ENCODE results near the gene VAMP5. TPM values are rescaled to one million over a fixed set of nuclear protein-coding genes. Genes with fewer than 3 reads are reported as not detected.
"Not testable (repeated sequence)": the region's sequence is repeated elsewhere in the genome, so short reads cannot be mapped to it uniquely, and the experiment has no call there.

Gene VAMP5
- total and polyA plus RNA-seq, 8 donors, result 49.6 to 87.7 (median 56.4) TPM

DNA sequence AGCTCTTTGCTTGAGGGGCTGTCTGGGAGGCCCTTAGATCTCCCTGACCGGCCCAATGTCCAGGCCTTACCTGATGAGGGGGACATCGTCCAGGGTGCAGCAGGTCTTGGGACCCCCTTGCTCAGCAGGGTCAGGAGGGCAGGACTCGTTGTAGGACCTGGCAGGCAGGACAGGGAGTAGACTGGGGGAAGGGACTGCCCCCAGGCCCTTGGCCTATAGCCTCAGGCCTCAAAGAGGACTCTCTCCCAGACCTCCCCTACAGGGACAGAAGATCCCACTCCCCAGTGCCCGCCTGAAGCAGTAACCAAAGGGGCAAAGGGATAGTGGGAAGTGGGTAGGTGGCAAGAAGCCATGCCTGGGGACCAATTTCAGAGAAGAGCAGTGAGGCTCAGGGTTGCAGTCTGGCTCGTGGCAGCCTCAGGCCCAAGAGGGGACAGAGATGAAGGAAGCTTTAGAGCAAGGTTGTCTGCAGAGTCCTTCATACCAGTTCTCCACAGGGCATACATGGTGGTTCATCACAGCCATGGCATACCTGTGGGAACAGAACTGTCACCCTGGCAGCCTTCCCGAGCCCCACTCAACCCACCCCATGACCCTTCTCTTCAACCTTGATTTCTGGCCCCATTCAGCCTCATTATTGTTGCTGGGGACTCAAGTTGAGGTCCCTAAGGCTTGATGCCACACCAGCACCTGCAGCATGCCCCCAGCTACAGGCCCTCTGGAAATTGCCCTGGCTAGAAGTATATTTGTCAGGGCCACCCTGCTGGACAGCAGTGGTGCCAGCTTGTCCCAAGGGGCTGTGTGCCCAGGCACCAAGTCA is 16.9 kb downstream of the VAMP5 start:
- intact Hi-C loops (cut with DNase I), result no loop called here
- Histone ChIP-seq H3K27me3 (no peaks in the 10 kb centered on the region), H3K4me3 (peak overlapping the region; percentile 78 to 88), H3K36me3 (peaks cover 0 to 40% of the 10 kb centered on the region in 2 donors), H3K4me1 (peaks cover 40 to 81% of the 10 kb centered on the region in 2 donors), H3K27ac (peak overlapping the region in 1 of 2 donors; percentile 83), H3K9me3 (no peaks in the 10 kb centered on the region)
- TF ChIP-seq, protein P1, sequence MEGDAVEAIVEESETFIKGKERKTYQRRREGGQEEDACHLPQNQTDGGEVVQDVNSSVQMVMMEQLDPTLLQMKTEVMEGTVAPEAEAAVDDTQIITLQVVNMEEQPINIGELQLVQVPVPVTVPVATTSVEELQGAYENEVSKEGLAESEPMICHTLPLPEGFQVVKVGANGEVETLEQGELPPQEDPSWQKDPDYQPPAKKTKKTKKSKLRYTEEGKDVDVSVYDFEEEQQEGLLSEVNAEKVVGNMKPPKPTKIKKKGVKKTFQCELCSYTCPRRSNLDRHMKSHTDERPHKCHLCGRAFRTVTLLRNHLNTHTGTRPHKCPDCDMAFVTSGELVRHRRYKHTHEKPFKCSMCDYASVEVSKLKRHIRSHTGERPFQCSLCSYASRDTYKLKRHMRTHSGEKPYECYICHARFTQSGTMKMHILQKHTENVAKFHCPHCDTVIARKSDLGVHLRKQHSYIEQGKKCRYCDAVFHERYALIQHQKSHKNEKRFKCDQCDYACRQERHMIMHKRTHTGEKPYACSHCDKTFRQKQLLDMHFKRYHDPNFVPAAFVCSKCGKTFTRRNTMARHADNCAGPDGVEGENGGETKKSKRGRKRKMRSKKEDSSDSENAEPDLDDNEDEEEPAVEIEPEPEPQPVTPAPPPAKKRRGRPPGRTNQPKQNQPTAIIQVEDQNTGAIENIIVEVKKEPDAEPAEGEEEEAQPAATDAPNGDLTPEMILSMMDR (IDR thresholded peaks at IDR 0.05), result no peak
- DNase-seq (no peak), ATAC-seq (no peak)

DNA sequence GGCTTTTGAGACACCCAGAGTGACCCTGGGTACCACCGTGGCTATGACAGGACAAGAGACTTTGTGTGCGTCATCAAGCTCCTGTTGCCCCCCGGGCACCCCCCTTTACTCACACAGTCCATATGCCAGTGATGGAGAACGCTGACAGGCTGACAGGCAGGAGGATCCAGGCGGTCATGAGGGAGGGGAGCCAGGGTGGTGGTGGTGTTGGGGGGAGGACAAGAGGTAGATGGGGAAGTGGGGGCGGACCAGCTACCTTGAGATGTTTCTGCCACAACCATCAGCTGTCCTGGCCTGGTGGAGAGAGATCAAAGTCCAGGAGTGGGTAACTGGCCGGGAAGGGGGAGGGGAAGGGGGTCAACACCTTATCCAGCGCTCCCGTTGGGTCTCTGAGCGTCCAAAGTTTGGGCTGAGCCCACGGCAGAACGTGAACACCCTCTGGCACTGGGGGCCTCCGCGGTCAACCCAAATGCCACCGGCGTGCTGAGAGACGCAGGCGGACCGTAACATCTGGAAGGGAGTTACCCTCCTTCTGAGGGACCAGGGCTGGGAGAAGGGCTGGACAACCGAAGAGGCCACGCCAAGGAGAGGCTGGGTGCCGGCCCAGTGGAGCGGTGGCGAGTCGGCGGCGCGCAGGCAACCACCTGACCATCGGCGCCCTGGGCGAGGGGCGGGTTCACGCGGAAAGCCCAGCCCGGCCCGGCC is 17.7 kb downstream of the VAMP5 start:
- no peaks in the 10 kb centered on the region for H3K27me3 ChIP-seq
- H3K4me1 ChIP-seq, result peaks cover 34 to 80% of the 10 kb centered on the region in 2 donors
- H3K4me3 ChIP-seq, result peak overlapping the region; percentile 78 to 88
- TF ChIP-seq, protein P1 (IDR thresholded peaks at IDR 0.05), result no peak
- intact Hi-C loops (cut with DNase I), result no loop called here
- ATAC-seq, result peak; percentile 63
- peaks cover 0 to 35% of the 10 kb centered on the region in 2 donors for H3K36me3 ChIP-seq
- peak in 2 of 4 donors; percentile 75 to 92 for DNase-seq
- peak overlapping the region; percentile 83 to 85 for H3K27ac ChIP-seq
- H3K9me3 ChIP-seq, result no peaks in the 10 kb centered on the region

DNA sequence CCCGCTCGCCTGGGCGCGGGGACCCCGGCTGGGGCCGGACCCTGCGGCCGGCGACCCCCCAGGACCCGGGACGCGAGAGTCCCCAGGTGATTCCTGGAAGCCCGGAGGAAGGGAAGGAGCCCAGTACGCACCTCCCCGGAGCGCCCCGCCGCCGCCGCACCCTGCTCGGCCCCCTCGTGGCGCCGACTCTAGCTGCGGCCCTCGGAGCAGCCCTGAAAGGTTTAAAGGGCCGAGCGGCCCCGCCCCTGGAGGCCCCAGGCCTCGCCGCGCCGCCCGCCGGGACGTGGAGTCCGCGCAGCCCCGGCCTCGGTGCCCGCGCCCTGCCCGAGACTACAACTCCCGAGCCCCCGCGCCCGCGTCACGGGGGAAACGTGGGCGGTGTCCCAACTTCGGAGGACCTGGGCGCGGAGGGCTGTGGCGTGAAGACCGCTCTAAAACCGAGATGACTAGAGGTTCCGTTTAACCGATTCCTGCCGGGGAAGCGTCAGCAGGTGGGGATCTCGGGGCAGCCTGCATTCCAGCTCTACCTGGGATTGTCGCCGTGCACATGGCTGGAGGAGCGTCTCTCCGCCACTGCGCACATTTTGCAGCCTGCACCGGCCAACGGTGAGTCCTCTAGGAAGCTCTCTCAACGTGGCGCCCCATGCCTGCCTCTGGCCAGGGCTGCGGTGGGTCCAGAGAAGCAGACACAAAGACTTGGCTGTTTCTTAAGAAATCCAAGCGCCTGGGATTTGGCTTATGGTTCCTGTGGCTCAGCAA is 18.4 kb downstream of the VAMP5 start, which contains the start of gene TMEM150A:
Gene TMEM150A (minus strand): TSS at position 223 of the 759 bp plus-strand sequence. CDS start 750 bp downstream, outside the sequence.
- H3K9me3 ChIP-seq, result no peaks in the 10 kb centered on the region
- peak within 1 kb of the TSS; percentile 78 to 88 for H3K4me3 ChIP-seq
- ATAC-seq (peak; percentile 90), DNase-seq (peak; percentile 85 to 99 (median 94))
- TF ChIP-seq, protein P1 (IDR thresholded peaks at IDR 0.05), result peak in 1 of 2 donors; percentile 61
- H3K27ac ChIP-seq, result peak within 1 kb of the TSS; percentile 83 to 85
- intact Hi-C loops (cut with DNase I), result no loop called here
- H3K36me3 ChIP-seq, result peaks cover 0 to 27% of the 10 kb centered on the region in 2 donors
- no peaks in the 10 kb centered on the region for H3K27me3 ChIP-seq
- peaks cover 34 to 75% of the 10 kb centered on the region in 2 donors for H3K4me1 ChIP-seq

DNA sequence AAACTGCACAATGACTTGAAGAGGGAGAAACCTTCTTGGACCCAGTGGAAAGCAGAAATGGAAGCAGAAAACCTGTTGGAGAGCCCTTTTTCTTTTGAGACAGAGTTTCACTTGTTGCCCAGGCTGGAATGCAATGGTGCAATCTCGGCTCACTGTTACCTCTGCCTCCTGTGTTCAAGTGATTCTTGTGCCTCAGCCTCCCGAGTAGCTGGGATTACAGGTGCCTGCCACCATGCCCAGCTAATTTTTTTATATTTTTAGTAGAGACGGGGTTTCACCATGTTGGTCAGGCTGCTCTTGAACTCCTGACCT is 19.9 kb downstream of the VAMP5 start:
- H3K36me3 ChIP-seq, result peaks cover 0 to 27% of the 10 kb centered on the region in 2 donors
- peak overlapping the region; percentile 73 to 83 for H3K27ac ChIP-seq
- peaks cover 44 to 82% of the 10 kb centered on the region in 2 donors for H3K4me1 ChIP-seq
- H3K4me3 ChIP-seq, result peak overlapping the region in 1 of 2 donors; percentile 78
- H3K9me3 ChIP-seq; H3K27me3 ChIP-seq; ATAC-seq; DNase-seq; intact Hi-C loops (cut with DNase I): not testable (repeated sequence)

DNA sequence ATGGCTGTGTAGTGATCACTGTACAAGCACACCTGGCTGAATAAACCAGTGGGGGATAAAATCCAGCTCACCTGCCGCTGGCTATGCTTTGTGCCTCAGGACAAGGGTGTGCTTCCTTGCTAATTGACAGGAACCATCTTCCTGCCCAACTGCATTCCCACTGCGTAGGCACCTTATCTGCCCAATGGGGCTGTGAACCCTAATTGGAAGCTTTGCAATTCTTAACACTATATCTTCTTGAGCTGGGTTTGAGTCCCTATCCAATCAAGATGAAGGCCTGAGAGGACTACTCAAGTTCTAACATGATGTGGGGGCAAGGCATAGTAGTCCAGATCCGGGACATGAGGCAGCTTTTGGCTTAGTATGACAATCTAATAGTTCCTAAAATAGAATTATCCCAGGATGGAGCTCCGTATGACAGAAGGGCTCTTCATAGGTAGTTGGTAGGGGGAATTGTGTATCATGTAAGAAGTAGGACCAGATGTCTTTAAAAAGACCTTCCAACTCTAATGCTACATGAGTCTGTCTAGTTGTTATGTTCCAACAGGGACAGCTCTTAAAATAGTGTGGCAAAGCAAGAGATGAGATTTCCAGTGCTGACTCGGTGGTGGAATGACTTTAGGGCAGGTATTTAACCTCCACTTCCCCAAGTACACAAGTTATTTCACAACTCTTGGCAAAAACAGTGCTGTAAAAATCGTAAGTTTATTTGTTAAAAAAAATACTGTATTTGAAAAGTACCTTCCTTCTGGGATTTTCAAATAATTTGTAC is 20.5 kb downstream of the VAMP5 start:
- TF ChIP-seq, protein P1 (IDR thresholded peaks at IDR 0.05), result no peak
- peaks cover 0 to 27% of the 10 kb centered on the region in 2 donors for H3K36me3 ChIP-seq
- H3K4me1 ChIP-seq, result peaks cover 44 to 85% of the 10 kb centered on the region in 2 donors
- intact Hi-C loops (cut with DNase I), result no loop called here
- peak overlapping the region in 1 of 2 donors; percentile 78 for H3K4me3 ChIP-seq
- no peaks in the 10 kb centered on the region for H3K27me3 ChIP-seq
- H3K9me3 ChIP-seq, result no peaks in the 10 kb centered on the region
- DNase-seq, result no peak
- no peak for ATAC-seq
- peak overlapping the region; percentile 73 to 83 for H3K27ac ChIP-seq
